Testis (tissue), 2 donors: Measurements from ENCODE around the gene ATP8A1.

Experiments used
- POLR2A ChIP-seq: fragments of 450-650 bp; IDR thresholded peaks from one replicate; pipeline ENCODE4 v1.6.1; 2017; ENCODE audit warnings: antibody characterized with exemption, mild to moderate bottlenecking, moderate library complexity
- TF ChIP-seq, protein P1 (sequence below), 3 experiments: fragments of 450-650 bp in 2 of 3; fragments of 200-600 bp in 1 of 3; sonication (generic) in 1 of 3; IDR thresholded peaks; one replicate each; pipeline ENCODE4 v1.5.1; 2016 to 2019; ENCODE audit warnings: antibody characterized with exemption in 3 of 3, mild to moderate bottlenecking in 2 of 3, moderate library complexity in 1 of 3

- TF ChIP-seq, protein P1, sequence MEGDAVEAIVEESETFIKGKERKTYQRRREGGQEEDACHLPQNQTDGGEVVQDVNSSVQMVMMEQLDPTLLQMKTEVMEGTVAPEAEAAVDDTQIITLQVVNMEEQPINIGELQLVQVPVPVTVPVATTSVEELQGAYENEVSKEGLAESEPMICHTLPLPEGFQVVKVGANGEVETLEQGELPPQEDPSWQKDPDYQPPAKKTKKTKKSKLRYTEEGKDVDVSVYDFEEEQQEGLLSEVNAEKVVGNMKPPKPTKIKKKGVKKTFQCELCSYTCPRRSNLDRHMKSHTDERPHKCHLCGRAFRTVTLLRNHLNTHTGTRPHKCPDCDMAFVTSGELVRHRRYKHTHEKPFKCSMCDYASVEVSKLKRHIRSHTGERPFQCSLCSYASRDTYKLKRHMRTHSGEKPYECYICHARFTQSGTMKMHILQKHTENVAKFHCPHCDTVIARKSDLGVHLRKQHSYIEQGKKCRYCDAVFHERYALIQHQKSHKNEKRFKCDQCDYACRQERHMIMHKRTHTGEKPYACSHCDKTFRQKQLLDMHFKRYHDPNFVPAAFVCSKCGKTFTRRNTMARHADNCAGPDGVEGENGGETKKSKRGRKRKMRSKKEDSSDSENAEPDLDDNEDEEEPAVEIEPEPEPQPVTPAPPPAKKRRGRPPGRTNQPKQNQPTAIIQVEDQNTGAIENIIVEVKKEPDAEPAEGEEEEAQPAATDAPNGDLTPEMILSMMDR (IDR thresholded peaks at IDR 0.05) = no peak
- TF ChIP-seq POLR2A = no peak
Observed at GRCh38 chr4:42543762-42544161, 113.1 kb downstream of the ATP8A1 start.
